OCI-LY3 (cell line): ENCODE data around the gene GLTP.

Source experiments
- H2AFZ ChIP-seq: fragments of 200-600, 300-600 bp; shearing (Covaris generic); 2 replicates; pipeline ENCODE4 v1.6.0; 2014; ENCODE audit warnings: antibody characterized with exemption, low read depth, low read length
- H3K27ac ChIP-seq: fragments of 200-600, 300-600 bp; sonication (generic); 2 replicates; pipeline ENCODE4 v1.5.1; 2014; ENCODE audit warnings: mild to moderate bottlenecking, low read length, moderate library complexity, mixed read lengths
- H3K27me3 ChIP-seq: fragments of 200-600, 300-600 bp; sonication (generic); 2 replicates; pipeline ENCODE4 v1.6.1; 2014; ENCODE audit warnings: low read depth, low read length, mixed read lengths
- H3K36me3 ChIP-seq: fragments of 200-600, 300-600 bp; sonication (generic); replicated peaks from 2 replicates; pipeline ENCODE3; 2014; ENCODE audit warnings: low read depth, low read length, mixed read lengths
- H3K4me1 ChIP-seq: fragments of 300-600, 200-600 bp; sonication (generic); 2 replicates; pipeline ENCODE4 v1.6.1; 2014; ENCODE audit warnings: low read length, mixed read lengths
- H3K4me2 ChIP-seq: fragments of 200-600, 300-600 bp; sonication (generic); 2 replicates; pipeline ENCODE4 v1.6.1; 2014; ENCODE audit warnings: low read length, mixed read lengths
- H3K4me3 ChIP-seq: fragments of 300-600, 200-600 bp; sonication (generic); 2 replicates; pipeline ENCODE4 v1.5.1; 2014; ENCODE audit warnings: antibody characterized with exemption, mild to moderate bottlenecking, low read length, moderate library complexity
- H3K79me2 ChIP-seq: fragments of 300-600, 200-600 bp; shearing (Covaris generic); 2 replicates; pipeline ENCODE4 v1.6.1; 2014; ENCODE audit warnings: mild to moderate bottlenecking, low read length, mixed read lengths
- H3K9ac ChIP-seq: fragments of 300-600, 200-600 bp; shearing (Covaris generic); 2 replicates; pipeline ENCODE4 v1.6.0; 2014; ENCODE audit warnings: mild to moderate bottlenecking, low read length, moderate library complexity
- H3K9me3 ChIP-seq: fragments of 200-600, 300-600 bp; shearing (Covaris generic); 2 replicates; pipeline ENCODE4 v1.6.1; 2014; ENCODE audit warnings: low read length, mixed read lengths; ENCODE audit not compliant: insufficient read depth
- H4K20me1 ChIP-seq: fragments of 200-600, 300-600 bp; sonication (generic); 2 replicates; pipeline ENCODE4 v1.6.1; 2016; ENCODE audit warnings: low read length, mixed read lengths; ENCODE audit not compliant: insufficient read depth
- EZH2phosphoT487 ChIP-seq: fragments of 200-600 bp; shearing (Covaris generic); IDR thresholded peaks from 2 replicates; pipeline ENCODE4 v1.6.1; 2018; ENCODE audit warnings: antibody characterized with exemption, mixed run types, low read depth
- TF ChIP-seq, protein P1 (sequence below): fragments of 200-600, 300-600 bp; sonication (generic); IDR thresholded peaks from 2 replicates; pipeline ENCODE4 v1.5.1; 2014; ENCODE audit warnings: antibody characterized with exemption, low read length, low read depth

Gene GLTP

DNA sequence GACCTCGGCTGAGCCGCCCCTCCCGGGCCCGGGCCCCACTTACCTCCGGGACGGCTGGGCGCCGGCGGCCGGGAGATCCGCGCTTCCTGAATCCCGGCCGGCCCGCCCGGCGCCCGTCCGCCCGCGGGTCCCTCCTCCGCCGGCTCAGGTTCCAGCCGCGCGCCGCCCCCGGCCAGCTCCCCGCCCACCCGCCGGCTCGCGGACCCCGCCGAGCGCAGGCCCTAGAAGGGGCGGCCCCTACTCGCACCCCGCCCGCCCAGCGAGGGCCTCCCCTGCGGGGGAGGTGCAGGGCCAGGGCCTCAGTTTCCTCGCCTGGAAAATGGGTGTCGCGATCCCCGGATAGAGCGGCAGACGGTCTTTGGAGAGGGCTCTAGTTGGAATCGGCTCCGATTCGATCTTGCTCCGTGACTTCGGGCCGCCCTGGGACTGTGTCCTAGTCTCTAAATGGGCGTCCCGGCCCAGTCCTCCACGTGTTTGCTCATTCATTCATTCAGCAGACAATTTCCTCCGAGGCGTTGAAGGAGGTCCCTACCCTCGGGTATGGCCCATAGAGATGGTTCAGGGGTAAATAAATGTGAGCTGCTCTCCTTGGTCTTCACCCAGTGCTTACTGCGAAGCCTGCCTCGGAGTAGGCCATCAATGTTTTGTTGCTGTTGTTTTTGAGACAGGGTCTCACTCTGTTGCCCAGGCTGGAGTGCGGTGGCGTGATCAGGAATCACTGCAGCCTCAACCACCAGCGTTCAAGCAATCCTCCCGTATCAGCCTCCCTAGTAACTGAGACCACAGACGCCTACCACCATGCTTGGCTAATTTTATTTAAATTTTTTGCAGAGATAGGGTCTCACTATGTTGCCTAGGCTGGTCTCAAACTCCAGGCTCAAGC, 46.8 kb downstream of the GLTP start, which contains the start of gene TRPV4:
TRPV4 (minus strand) TSS at position 92 of the 883 bp plus-strand sequence. CDS start 18,602 bp downstream, outside the sequence.
- Histone ChIP-seq H3K4me2 (no peak within 1 kb of the TSS), H3K4me3 (no peak within 1 kb of the TSS)

DNA sequence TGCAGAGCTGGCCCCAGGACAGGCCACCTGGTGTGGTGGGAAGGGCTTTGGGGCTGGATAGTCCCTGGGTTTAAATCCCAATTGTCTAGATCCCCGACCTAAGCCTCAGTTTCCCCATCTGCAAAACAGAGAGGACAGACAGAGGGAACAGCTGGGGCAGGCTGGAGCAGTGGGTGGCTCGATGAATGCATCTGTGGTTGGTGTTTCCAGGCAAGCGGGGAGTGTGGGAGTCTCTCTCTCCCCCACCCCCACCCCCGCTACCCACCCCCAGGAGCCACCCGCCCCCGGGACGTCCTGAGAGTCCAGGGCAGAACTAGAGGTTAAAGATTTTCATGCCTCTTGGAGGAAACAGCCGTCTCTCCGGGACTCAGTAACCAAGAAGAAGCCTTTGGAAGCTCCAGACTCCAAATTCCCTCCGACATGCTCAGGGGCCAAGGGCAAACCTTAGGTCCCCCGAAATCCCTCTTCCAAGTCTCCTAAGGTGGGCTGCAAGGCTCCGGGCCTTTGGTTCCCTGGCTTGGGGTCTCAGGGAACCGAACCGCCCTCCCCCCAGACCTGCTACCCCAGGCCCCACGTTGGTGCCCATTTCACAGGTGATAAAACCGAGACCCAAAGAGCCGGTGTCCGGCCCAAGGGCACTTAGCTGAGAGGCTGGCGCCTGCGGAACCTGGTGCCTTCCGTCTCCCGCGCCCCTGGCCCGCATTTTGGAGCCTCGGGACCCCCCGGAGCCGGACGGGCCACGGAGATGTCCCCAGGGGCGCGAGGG, 47.6 kb downstream of the GLTP start:
- H3K4me3 ChIP-seq: no peak overlapping the region
- H3K27ac ChIP-seq: no peak overlapping the region
- H3K27me3 ChIP-seq: peaks cover 22% of the 10 kb centered on the region
- H3K9me3 ChIP-seq: no peaks in the 10 kb centered on the region
- no peak overlapping the region for H3K9ac ChIP-seq
- H3K36me3 ChIP-seq: no peaks in the 10 kb centered on the region
- no peak overlapping the region for H3K4me2 ChIP-seq
- H3K4me1 ChIP-seq: no peaks in the 10 kb centered on the region
- no peaks in the 10 kb centered on the region for H3K79me2 ChIP-seq
- no peak overlapping the region for H2AFZ ChIP-seq
- TF ChIP-seq EZH2phosphoT487: no peak
- TF ChIP-seq, protein P1, sequence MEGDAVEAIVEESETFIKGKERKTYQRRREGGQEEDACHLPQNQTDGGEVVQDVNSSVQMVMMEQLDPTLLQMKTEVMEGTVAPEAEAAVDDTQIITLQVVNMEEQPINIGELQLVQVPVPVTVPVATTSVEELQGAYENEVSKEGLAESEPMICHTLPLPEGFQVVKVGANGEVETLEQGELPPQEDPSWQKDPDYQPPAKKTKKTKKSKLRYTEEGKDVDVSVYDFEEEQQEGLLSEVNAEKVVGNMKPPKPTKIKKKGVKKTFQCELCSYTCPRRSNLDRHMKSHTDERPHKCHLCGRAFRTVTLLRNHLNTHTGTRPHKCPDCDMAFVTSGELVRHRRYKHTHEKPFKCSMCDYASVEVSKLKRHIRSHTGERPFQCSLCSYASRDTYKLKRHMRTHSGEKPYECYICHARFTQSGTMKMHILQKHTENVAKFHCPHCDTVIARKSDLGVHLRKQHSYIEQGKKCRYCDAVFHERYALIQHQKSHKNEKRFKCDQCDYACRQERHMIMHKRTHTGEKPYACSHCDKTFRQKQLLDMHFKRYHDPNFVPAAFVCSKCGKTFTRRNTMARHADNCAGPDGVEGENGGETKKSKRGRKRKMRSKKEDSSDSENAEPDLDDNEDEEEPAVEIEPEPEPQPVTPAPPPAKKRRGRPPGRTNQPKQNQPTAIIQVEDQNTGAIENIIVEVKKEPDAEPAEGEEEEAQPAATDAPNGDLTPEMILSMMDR: no peak
- no peaks in the 10 kb centered on the region for H4K20me1 ChIP-seq

More for the DNA sequence above, 46.8 kb downstream of the GLTP start, which contains the start of gene TRPV4:
- H3K27me3 ChIP-seq: peaks cover 17% of the 10 kb centered on the region
- no peak within 1 kb of the TSS for H2AFZ ChIP-seq
- no peaks in the 10 kb centered on the region for H3K36me3 ChIP-seq
- H3K27ac ChIP-seq: no peak within 1 kb of the TSS
- no peaks in the 10 kb centered on the region for H3K9me3 ChIP-seq
- TF ChIP-seq EZH2phosphoT487: no peak
- TF ChIP-seq, protein P1: no peak
- no peak within 1 kb of the TSS for H3K9ac ChIP-seq
- no peaks in the 10 kb centered on the region for H3K4me1 ChIP-seq
- H3K79me2 ChIP-seq: no peaks in the 10 kb centered on the region
- H4K20me1 ChIP-seq: no peaks in the 10 kb centered on the region

DNA sequence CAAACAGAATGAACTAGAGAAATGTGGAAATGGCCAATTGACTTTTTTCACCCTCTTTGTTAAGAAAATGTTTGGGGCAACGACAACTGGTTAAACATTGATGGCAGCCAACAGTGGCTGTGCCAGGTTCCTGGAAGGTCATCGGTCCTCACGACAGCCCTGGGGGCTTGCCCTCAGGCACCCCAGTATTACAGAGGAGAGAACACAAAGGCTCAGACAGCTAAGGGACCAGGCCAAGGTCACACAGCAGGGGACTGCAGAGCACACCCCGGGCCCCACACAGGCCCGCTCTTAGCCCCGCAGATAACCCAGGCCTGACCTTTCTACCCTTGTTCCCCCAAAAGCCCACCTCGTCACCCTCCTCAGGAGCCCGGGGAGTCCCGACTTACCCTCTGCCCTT, 48.4 kb downstream of the GLTP start:
- Histone ChIP-seq H2AFZ (no peak overlapping the region), H3K36me3 (no peaks in the 10 kb centered on the region), H3K27me3 (peaks cover 18% of the 10 kb centered on the region), H3K4me2 (no peak overlapping the region), H3K79me2 (no peaks in the 10 kb centered on the region), H3K9ac (no peak overlapping the region), H3K4me3 (no peak overlapping the region), H3K27ac (no peak overlapping the region), H3K9me3 (no peaks in the 10 kb centered on the region), H3K4me1 (no peaks in the 10 kb centered on the region), H4K20me1 (no peaks in the 10 kb centered on the region)
- TF ChIP-seq EZH2phosphoT487: no peak
- TF ChIP-seq, protein P1: no peak

DNA sequence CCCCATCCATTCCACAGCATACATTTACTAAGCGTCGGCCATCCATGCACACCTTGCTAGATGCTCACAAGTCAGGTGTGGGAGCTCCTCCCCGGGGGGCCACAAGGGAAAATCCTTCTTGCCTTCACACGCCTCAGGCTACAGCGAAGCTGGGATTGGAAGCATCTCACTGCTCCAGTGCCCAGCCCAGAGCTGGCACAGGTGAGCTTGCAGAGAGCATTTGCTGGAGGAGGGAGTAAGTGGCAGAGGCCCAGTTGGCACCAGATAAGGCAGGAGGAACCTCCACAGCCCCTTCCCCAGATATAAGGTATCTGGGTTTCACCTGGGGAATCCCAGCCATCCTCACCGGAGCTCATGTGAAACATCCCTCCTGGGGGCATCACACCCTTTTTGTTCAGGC, 49.0 kb downstream of the GLTP start:
- Histone ChIP-seq H4K20me1 (no peaks in the 10 kb centered on the region), H3K9me3 (no peaks in the 10 kb centered on the region), H2AFZ (no peak overlapping the region), H3K36me3 (no peaks in the 10 kb centered on the region), H3K79me2 (no peaks in the 10 kb centered on the region), H3K27me3 (peaks cover 22% of the 10 kb centered on the region), H3K27ac (no peak overlapping the region), H3K4me3 (no peak overlapping the region), H3K4me1 (no peaks in the 10 kb centered on the region), H3K4me2 (no peak overlapping the region), H3K9ac (no peak overlapping the region)
- TF ChIP-seq, protein P1: no peak
- no peak for TF ChIP-seq EZH2phosphoT487
